ENCODE results near the gene CTCFL.
A peak's percentile ranks its signal among the peaks of the same experiment; 100 is the strongest.
"Not testable (repeated sequence)": the region's sequence is repeated elsewhere in the genome, so short reads cannot be mapped to it uniquely, and the experiment has no call there.

The CTCFL gene

DNA sequence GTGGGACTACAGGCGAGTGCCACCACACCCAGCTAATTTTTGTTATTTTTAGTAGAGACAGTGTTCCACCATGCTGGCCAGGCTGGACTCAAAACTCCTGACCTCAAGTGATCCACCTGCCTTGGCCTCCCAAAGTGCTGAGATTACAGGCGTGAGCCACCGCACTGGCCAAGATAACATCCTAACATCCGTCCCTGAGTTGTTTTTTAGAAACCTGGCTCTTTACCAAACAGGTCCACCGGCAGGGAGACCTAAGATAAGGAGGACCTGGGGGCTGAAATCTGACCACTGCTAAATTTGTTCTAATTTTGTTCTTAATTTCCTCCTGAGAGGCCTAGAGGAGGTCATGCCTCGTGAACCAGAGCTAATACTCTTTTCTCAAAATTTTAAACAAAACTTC is 20.5 kb downstream of the CTCFL start:
- DNase-seq: no peak

DNA sequence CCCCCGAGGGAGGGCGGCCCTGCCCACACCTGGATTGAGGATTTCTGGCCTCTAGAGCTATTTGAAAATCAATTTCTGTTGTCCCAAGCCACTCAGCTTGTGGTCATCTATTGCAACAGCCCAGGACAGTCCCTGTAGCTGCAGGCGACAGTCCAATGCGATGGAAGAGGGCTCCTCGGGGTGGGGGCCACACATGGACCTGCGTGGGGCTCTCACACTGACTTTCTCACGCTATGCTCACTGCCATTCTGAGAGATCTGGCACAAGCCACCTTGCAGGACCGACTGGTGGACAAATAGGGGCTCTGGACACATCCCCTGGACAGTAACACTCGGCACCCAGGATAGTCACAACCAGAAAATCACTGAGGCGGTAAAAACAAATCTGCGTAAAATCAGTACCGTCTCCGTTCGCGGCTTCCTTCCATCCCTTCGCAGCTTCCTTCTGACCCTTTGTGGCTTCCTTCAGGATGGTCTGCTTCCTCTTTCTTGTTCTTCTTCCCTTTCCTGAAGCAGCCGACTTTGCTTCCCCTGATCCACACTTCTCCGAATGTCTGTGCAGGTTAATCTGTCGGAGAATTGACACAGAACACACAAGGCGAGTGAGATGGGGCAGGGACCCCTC is 21.8 kb downstream of the CTCFL start:
- no peak for DNase-seq

DNA sequence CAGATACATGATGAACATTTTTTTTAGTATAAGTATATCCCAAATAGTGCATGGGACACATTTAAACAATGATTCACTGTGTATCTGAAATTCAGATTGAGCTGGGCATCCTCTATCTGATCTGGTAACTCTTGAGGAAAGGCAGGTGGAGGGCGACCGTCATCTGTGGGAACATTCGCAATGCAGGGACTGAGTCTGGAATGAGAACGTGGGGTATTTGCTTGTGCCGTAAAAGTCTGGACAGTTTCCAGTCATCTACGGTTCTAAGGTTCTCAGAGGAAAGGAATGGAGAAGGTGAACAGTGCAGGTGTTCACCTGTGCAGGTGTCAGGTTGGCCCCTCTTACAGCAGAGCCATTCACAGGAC is 22.6 kb downstream of the CTCFL start:
- no peak for DNase-seq

DNA sequence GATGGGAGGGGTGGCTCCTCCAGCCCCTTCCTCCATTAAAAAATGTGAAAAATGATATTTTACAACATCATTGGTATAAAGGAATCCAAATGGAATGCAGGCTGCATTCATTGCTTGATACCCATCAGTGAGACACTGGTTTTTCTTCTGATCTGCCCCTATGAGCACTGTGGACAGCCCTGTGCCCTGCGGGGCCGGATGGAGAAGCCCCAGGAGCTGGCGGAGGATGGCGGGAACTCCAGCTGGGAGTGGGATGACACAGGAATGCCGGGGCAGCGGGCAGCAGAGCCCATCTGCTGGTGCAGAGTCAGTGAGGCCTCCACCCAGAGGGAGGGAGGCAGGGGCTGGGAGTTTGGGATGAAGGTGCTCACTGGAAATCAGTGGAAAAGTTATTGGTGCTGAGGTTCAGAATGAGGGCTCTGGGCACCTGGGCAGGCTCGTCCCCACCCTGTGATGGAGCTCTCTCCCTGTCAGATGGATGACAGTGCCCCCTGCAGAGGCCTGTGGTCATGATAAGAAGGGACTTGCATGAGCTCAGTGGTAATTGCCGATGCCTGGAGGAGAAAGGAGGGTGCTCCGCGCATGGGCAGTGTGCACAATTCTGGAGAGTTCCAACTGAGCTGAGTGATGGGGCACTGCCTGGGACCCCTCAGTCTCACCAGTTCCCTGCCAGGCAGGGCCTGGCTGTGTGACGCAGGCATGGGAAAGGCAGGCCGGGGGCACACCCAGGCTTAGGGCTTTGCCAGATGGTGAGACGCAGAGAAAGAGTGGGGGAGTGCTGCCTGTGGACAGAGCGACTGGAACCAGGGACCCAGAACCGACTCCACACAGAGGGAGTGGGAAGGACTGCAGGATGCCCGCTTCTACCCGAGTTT is 23.2 kb downstream of the CTCFL start:
- DNase-seq: no peak

DNA sequence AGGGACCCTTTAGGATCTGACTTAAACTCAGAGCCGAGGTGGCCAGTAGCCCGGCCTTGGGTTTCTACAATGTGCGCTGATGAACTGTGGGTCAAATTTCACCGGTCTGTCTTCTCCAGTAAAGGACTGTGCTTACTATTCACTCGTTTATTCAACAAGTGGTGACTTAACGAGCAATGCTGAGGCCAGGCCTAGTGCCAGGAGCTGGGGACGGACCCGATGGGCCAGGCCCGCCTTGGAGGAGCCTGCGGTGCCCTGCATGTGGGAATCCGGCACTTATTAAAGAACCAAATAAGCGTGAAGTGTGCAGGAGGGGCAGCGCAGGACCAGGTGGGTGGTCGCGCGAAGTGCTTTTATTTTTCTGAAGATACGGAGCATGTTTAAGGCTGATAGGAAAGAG is 24.0 kb downstream of the CTCFL start:
- no peak for DNase-seq

DNA sequence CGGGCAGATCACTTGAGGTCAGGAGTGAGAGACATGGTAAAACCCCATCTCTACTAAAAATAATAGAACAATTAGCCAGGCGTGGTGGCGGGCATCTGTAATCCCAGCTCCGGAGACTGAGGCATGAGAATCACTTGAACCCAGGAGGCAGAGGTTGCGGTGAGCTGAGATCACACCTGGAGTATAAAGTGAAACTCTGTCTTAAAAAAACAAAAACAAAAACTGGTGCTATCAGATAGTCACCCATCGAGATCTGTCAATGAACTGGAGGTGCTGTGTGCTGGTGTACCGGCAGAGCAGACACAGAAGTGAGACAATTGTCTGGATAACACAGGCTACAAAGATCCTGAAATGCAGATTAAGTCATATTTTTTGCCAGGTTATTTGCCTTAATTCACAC is 24.7 kb downstream of the CTCFL start:
- DNase-seq: no peak

DNA sequence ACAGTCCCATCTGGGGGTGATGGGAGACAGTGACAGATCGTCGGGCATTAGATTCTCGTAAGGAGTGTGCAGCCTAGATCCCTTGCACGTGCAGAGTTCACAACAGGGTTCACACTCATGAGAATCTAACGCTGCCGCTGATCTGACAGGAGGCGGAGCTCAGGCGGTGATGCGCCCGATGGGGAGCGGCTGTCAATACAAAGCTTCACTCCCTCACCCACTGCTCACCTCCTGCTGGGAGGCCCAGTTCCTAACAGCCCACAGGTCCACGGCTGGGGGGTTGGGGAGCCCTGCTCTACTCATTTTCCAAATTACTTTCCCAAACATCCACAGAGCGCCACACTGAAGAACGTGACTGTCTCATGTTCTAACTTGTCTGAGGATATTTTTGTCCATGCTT is 25.3 kb downstream of the CTCFL start:
- no peak for DNase-seq

DNA sequence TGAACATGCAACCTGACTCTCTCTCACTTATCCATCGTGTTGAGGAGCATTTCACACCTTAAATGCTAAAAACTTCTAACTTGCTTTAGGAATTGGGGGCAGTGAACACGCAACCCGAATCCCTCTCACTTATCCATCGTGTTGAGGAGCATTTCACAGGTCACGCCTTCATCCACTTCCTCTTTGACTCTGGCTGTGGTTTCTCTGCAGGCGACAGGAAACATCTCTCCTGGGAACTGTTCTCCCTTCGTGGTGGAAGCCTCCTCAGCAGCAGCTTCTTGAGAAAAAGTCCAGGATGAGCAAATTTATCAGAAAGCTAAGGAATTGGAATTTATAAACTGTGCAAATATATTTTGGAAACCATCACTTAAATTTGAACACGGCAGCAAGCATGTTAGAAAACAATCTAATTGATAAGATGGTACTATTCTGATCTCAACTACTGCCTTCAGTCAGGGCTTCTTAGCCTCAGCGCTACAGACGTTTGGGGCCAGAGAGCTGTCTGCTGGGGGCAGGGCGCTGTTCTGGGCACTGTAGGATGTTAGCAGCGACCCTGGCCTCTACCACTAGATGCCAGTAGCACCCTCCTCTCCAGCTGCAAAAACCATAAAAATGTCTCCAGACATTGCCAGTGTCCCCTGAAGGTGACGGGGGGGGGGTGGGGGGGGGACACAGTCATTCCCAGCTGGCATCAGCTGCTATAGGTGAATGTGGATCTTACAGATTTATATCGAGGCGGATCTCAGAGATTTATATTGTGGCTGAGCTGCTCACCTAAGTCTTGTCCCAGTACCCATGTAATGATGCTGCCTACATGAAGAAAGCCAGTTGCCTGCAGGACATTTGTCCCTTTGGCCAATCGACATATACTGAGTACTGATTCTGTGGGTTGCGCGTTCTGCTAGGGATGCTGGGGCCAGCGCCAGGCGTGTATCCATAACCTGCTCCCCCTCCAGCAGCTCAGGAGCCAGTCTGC is 26.2 kb downstream of the CTCFL start:
- DNase-seq: peak; percentile 20 to 24

DNA sequence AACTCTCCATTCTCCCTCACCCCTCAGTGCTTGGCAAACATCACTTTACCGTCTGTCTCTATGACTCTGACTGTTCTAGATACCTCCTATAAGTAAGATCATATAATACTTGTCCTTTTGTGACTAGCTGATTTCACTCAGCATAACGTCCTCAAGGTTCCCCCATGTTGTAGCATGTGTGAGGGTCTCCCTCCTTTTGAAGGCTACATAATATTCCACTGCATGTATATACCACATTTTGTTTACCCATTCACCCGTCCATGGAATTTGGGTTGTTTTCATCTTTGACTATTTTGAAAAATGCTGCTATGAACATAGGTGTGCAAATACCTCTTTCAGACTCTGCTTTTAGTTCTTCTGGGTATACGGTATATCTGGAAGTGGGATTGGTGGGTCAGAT is 28.3 kb downstream of the CTCFL start:
- DNase-seq: no peak

DNA sequence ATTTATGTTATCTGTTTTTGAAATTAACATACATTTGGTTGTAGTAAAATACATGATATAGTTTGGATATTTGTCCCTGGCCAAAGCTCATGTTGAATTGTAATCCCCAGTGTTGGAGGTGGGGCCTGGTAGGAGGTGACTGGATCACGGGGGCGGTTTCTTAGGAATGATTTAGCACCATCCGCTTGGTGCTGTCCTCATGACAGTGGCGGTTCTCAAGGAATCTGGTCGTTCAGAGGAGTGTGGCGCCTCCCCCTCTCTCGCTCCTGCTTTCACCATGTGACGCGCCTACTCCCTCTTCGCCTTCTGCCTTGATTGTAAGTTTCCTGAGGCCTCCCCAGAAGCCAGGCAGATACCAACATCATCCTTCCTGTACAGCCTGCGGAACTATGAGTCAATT is 29.0 kb downstream of the CTCFL start:
- no peak for DNase-seq

DNA sequence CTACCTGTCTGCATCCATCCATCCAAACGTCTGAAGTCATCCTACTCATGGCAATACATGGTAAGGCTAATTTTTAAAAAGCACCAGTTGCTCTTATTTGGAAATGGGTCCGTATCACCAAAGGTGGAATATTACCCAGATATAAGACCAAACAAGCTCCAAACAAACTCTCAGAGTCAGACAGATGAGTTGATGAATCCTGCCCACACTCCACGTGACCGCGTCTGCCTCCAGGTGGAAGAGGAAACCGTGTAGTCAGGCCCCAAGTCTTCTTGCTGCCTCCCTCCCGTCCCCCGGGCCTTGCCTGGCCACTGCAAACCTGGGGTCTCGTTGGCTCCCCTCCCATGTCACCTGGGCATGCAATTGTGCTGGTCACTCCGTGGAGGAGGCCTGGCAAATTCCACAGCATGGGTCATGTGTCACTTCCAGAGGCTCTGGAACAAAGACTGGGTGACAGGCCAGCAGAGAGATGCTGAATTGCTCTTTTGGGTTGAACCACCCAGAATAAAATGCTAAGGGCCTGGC is 31.8 kb downstream of the CTCFL start:
- DNase-seq: no peak

DNA sequence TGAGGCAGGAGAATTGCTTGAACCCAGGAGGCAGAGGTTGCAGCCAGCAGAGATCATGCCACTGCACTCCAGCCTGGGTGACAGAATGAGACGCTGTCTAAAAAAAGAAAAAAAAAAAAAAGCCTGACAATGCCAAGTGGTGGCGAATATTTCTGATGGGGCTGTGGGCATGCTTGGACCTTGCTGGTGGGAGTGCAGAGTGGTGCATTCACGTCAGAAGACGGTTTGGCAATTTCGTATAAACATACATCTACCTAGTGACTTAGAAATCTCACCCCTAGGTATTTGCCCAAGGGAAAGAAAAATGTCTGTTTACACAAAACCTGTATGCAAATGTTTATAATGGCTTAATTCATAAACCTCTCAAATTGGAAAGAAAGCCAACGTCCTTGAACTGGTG is 33.6 kb downstream of the CTCFL start:
- no peak for DNase-seq

DNA sequence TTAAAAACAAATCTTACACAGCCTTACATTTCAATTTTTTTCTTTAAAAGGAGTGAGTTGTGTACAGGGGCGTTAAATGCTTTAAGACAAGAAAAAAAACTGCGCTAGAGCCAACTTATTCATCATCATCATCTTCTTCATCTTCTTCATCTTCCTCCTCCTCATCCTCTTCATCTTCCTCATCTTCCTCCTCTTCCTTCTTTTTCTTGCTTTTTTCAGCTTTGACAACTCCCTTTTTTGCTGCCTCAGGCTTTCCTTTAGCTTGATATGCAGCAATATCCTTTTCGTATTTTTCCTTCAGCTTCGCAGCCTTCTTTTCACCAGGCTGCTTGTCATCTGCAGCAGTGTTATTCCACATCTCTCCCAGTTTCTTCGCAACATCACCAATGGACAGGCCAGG is 36.7 kb downstream of the CTCFL start:
- not testable (repeated sequence) for DNase-seq

DNA sequence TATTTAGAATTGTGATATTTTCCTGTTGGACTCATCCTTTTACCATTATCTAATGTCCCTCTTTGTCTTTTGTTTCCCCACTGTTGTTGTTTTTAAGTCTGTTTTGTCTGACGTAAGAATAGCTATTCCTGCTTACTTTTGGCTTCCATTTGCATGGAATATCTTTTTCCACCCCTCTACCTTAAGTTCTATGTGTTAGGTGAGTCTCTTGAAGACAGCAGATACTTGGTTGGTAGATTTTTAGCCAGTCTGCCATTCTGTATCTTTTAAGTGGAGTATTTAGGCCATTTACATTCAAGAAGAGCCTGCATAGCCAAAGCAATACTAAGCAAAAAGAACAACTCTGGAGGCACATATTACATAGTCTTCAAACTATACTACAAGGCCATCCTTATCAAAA is 39.2 kb downstream of the CTCFL start:
- no peak for DNase-seq

DNA sequence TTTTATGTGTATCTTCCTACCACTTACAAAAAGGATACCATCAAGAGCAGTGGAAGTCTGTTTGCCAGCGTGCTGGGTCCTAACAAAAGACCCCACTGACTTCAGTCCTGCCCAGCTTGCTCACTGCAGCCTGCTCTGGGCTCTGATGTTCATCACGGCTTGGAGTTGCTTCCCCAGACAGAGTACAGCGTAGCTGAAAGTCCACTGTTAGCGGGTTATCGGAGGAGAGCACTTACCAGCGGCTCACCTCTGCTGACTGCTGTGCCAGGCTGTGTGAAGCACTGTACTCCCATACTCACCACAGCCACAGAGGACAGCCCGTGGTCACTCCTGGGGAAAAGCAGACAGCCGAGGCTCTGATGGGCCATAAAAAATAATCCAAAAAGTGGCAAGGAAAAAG is 40.2 kb downstream of the CTCFL start:
- DNase-seq: no peak

DNA sequence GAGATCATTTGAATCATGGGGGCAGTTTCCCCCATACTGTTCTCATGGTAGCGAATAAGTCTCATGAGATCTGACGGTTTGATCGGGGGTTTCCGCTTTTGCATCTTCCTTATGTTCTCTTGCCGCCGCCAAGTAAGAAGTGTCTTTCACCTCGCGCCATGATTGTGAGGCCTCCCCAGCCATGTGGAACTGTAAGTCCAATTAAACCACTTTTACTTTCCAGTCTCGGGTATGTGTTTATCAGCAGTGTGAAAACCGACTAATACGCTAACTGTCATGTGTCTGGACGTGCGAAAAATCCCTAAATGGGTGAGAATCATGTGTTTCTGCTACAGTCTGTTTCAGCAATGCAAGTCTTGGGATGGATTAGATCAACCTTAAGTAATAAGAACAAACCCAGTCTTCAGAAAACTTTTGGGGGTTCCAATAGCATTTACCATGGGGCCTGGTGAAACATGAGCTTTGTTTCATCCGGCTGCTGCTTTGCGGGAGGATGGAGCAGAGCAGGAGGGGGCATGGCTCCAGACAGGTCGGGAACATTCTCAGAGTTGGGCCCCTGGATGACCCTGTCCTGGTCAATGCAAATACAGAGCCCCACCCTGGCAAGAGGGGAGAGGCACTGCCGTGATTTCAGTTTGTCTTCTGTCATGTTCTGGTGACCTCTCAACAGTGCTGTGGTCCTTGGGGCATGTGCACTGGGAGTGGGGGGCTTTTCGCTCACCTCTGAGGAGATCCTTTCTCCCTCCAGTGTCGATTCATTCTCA is 41.5 kb downstream of the CTCFL start:
- no peak for DNase-seq

DNA sequence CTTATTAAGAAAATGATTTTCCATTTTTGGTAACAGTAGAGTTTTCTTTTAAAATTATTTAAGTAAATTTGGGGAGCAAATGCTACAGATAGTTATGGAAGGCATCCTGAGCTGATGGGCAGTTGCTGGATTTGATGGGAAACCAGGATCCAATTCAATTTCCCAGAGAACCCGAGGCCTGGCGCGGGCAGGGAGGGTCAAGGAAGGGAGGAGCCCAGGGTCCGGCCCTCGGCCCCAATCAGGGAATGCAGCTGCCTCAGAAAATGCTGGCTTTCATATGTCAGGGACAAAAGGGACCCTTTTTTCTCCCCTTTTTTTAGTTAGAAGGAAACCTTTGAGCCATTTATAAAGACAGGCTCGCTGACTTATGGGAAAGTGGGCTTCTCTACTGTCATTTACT is 42.1 kb downstream of the CTCFL start:
- DNase-seq: no peak

DNA sequence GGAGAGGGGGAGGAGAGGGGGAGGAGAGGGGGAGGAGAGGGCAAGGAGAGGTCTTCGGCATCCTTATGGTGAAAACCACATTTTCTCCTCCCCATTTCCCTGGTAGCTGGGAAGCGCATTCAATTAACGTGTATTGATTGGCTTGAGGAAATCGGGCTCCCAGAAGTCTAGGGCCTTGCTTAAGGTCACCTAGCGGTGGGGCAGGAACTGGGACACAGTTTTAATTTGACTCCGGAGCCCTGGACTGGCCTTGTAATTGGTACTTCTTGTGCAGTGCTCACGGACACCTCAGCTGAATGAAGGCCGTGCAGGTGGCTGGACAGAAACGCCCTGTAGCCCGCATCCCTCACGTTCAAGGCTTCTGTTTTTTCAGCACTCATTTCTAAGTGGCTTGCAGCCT is 42.8 kb downstream of the CTCFL start:
- no peak for DNase-seq

DNA sequence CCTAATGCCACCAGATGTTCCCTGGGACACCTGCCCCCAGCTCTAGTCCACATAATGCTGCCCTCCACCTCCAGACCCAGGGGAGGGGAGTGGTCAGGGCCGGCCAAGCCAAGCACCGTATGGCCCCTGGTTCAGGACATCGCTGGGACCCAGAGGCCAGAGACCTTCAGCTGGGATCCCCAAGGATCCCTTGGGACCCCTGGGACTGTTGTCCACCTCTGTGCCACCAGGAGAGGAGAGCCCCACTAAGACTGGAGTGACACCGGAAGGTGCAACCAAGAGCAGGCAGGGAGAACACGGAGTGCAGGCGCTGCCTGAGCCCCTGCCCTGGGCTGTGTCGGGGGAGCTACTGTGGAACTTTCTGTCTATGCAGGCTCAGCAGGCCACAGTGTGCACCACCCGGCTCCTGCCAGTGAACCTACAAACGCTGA is 43.6 kb downstream of the CTCFL start:
- DNase-seq: no peak

DNA sequence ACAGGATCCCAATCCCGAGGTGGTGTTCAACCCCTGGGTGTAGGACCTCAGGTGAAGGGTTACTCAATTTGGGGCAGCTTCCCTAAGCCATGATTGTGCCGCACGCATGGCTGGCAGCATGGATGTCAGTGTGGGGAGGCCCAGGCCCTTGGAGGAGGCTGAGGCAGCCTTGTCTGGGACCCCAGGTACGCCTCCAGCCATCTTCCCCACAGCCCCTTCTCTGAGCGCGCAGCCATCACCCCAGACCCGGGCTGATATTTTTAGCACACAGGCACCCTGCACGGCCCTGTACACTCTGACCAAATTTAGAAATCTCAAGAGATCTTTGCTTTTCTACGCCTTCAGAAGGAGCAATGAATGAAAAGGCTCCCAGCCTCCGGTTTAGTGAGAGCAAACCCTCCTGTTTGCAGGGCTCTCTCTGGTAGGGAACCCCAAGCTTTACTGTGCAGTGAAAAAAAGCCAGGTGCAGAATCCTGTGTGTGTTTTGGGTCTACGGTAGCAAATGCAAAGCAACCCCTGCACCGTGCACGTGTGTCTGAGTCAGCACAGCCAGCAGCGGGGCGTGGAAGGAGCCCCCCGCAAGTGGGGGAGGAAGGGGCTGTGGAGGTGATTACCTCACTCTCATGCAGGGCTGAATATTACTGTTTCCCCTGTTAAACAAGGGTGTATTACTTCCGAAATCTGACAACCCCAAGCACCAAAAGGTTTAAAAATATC is 44.3 kb downstream of the CTCFL start:
- DNase-seq: no peak

DNA sequence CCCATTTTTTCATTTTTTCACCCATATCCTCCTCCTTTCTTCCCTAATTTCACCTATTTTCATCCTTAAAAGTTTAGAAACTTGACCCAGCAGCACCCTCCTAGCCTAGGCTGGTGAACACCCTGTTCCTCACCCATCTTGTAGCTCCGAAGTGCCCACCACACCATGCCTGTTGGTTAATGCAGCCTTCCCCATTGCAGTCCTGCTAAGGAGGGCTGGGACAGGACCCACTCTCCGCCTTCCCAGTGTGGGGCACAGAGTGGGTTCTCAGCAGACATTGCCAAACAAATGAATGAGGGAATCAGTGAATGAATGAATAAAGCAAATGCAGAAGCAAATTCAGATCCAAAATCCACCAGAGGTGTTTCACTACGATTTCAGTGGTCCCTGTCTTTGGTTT is 45.7 kb downstream of the CTCFL start:
- no peak for DNase-seq

DNA sequence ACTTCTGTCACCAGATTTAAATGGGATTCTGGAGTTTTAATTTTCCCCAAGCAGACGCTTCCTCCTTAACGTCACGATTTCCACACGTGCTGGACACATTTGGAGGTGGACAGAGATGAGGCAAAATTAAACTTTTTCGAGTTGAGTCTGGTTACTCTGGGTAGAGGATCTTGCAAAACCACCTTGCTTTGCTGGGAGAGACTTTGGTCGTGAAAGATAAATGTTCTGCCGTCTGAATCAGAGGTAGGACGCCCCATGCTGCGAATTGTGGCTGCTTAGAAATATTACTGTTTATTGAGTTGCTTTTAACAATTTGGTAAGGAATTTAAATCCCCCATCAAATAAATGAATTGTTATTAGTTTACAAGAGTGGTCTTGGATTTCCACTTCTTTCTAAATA is 46.8 kb downstream of the CTCFL start:
- no peak for DNase-seq
